A549 (cell line): ENCODE measurements around the gene SRC. TPM values are rescaled to one million over a fixed set of nuclear protein-coding genes. Genes with fewer than 3 reads are reported as not detected.

Experiments used
- ATAC-seq, 2 experiments: fragments of 200-7000 bp in 1 of 2; fragments of >200 bp in 1 of 2; cut with Nextera tagmentation in 1 of 2; cut with Tn5 transposase in 1 of 2; 3 replicates each; pipeline versions ENCODE4 v1.8.0 to v1.9.1; 2018 to 2020; ENCODE audit warnings: mild to moderate bottlenecking in 1 of 2, moderate library complexity in 1 of 2
- CTCF ChIA-PET: fragments of 300-600 bp; sonication (Branson Sonifier 250); formaldehyde crosslinking; extraction: SDS; loops from one replicate; lab custom pipeline; 2021; ENCODE audit warnings: antibody characterized with exemption, inconsistent platforms; lab: Yijun Ruan, JAX
- POLR2A ChIA-PET: fragments of 350-600 bp; formaldehyde crosslinking; extraction: SDS; loops from one replicate; lab custom pipeline; 2021; ENCODE audit warnings: antibody characterized with exemption, inconsistent platforms; lab: Yijun Ruan, JAX
- DNase-seq, 2 experiments: peaks; one replicate each; pipeline versions ENCODE4 v3.0.0 to v3.0.0-alpha.2; 2011 to 2016; ENCODE audit warnings: low read depth in 1 of 2, low spot score in 1 of 2
- FAIRE-seq: peaks from 2 replicates; lab custom pipeline; 2011; peaks lifted over from hg19 to GRCh38; lab: Jason Lieb, UNC
- H3K27ac ChIP-seq, 2 experiments: fragments of >200 bp; sonication (Bioruptor Twin); formaldehyde crosslinking; 3 replicates each; pipeline ENCODE4 v1.5.1; 2016 to 2017
- H3K4me1 ChIP-seq: fragments of >200 bp; sonication (Bioruptor Twin); formaldehyde crosslinking; 3 replicates; pipeline ENCODE4 v1.6.1; 2016
- H3K4me2 ChIP-seq: fragments of >200 bp; sonication (Bioruptor Twin); formaldehyde crosslinking; 3 replicates; pipeline ENCODE4 v1.6.1; 2016
- H3K4me3 ChIP-seq: fragments of >200 bp; sonication (Bioruptor Twin); formaldehyde crosslinking; 3 replicates; pipeline ENCODE4 v1.5.1; 2016
- H3K9me3 ChIP-seq: fragments of >200 bp; sonication (Bioruptor Twin); formaldehyde crosslinking; 3 replicates; pipeline ENCODE4 v1.6.1; 2016
- FOXS1 ChIP-seq: fragments of 250-450 bp; sonication (Bioruptor Pico); IDR thresholded peaks from 2 replicates; pipeline ENCODE4 v1.5.0; 2020; ENCODE audit warnings: mild to moderate bottlenecking, moderate library complexity
- GATA3 ChIP-seq: IDR thresholded peaks from 2 replicates; pipeline ENCODE4 v1.6.1; 2012; ENCODE audit warnings: borderline replicate concordance
- HOXA7 ChIP-seq: fragments of 250-450 bp; sonication (Bioruptor Pico); IDR thresholded peaks from 2 replicates; pipeline ENCODE4 v1.5.0; 2020; ENCODE audit warnings: mild to moderate bottlenecking, moderate library complexity
- JUN ChIP-seq, 2 experiments: fragments of >200 bp; sonication (Bioruptor Twin); formaldehyde crosslinking; IDR thresholded peaks; 2 replicates in 1 of 2; 3 replicates in 1 of 2; pipeline ENCODE4 v1.6.1; 2016 to 2017
- JUNB ChIP-seq: fragments of >200 bp; sonication (Bioruptor Twin); formaldehyde crosslinking; IDR thresholded peaks from 2 replicates; pipeline ENCODE4 v1.6.1; 2016
- KDM1A ChIP-seq: fragments of 200-600 bp; sonication (generic); IDR thresholded peaks from 2 replicates; pipeline ENCODE4 v1.6.1; 2016; ENCODE audit warnings: low read depth, mild to moderate bottlenecking
- KDM5A ChIP-seq: fragments of 200-600 bp; sonication (generic); IDR thresholded peaks from 2 replicates; pipeline ENCODE4 v1.6.1; 2016; ENCODE audit warnings: antibody characterized with exemption, mild to moderate bottlenecking
- NR3C1 ChIP-seq: fragments of >200 bp; sonication (Bioruptor Twin); formaldehyde crosslinking; IDR thresholded peaks from 3 replicates; pipeline ENCODE4 v1.6.1; 2017
- RARB ChIP-seq: fragments of 250-450 bp; sonication (Bioruptor Pico); IDR thresholded peaks from 2 replicates; pipeline ENCODE4 v1.8.0; 2021; ENCODE audit warnings: mild to moderate bottlenecking, moderate library complexity
- RCOR1 ChIP-seq: fragments of 150-350 bp; IDR thresholded peaks from 2 replicates; pipeline ENCODE4 v1.6.1; 2014; ENCODE audit warnings: antibody characterized with exemption, low read length, low read depth
- SMC3 ChIP-seq: fragments of >200 bp; sonication (Bioruptor Twin); formaldehyde crosslinking; IDR thresholded peaks from 3 replicates; pipeline ENCODE4 v1.6.1; 2018; ENCODE audit warnings: inconsistent platforms
- ZFP36 ChIP-seq: fragments of 450-650 bp; IDR thresholded peaks from 2 replicates; pipeline ENCODE4 v1.6.1; 2014; ENCODE audit warnings: borderline replicate concordance; ENCODE audit not compliant: partially characterized antibody
- ZSCAN20 ChIP-seq: fragments of 250-450 bp; sonication (Bioruptor Pico); IDR thresholded peaks from 2 replicates; pipeline ENCODE4 v1.8.0; 2022; ENCODE audit warnings: mild to moderate bottlenecking, moderate library complexity
- WGBS: methylation state at CpG from one replicate; pipeline ENCODE4 v1.1.6; 2017; ENCODE audit errors: missing lambda C conversion rate; 5-methylcytosine and 5-hydroxymethylcytosine counted together
- polyA plus RNA-seq, 4 experiments: library from polyadenylated mRNA; depleted of rRNA in 3 of 4; stranded (reverse); fragments of >200 nt; fragmentation: RNase III in 1 of 4; extraction: RNeasy Plus Mini Kit Qiagen cat#74134 plus additional on column Dnase treatment in 1 of 4; gene quantifications; 2 replicates in 3 of 4; 3 replicates in 1 of 4; pipeline ENCODE4 v1.2.3, GENCODE V29; 2011 to 2017
- TF ChIP-seq, protein P1 (sequence below): IDR thresholded peaks from 2 replicates; pipeline ENCODE4 v1.6.1; 2012; ENCODE audit warnings: low read depth, borderline replicate concordance
- TF ChIP-seq, protein P2 (sequence below): fragments of 250-450 bp; sonication (Bioruptor Pico); IDR thresholded peaks from 2 replicates; pipeline ENCODE4 v1.5.0; 2021; ENCODE audit warnings: mild to moderate bottlenecking, moderate library complexity, borderline replicate concordance
- TF ChIP-seq, protein P3 (sequence below): IDR thresholded peaks from 2 replicates; pipeline ENCODE4 v1.6.1; 2012
- TF ChIP-seq, protein P4 (sequence below): IDR thresholded peaks from 2 replicates; pipeline ENCODE4 v1.6.1; 2012

The SRC gene
- polyA plus RNA-seq, 2 of the 4 experiments (the other 2 are of a cell fraction), result 139 to 154 TPM

DNA sequence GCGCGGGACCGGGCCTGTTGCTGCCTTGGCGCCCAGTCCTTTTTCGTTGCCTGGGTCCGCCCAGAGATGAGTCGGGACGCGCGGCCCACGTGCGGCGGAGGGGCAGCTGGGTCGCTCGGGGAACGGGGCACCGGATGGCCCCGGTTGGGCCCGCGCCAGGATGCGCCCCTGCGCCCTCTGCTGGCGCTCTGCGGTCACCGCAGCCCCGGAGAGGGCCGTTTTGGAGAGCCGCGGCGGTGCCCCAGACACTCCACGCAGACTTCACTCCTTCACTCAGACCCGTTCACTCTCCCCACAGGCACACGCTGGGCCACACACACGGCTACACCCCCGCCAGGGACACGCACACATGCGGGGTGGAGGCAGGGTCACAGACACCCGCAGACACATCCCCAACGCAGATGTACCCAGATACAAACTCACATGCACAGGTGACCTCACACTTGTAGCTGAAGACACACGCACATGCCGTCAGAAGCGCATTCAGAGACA lies 38.8 kb downstream of the SRC start (continued):
- TF ChIP-seq SMC3 (peak; percentile 90), RARB (no peak), FOXS1 (CRISPR knock-in tag) (no peak), RCOR1 (no peak), JUNB (no peak), GATA3 (no peak), JUN (IDR thresholded peaks at IDR 0.05) (peak in 1 of 2 experiments; percentile 76; a peak in 3 of 5 replicates)
- TF ChIP-seq, protein P1, sequence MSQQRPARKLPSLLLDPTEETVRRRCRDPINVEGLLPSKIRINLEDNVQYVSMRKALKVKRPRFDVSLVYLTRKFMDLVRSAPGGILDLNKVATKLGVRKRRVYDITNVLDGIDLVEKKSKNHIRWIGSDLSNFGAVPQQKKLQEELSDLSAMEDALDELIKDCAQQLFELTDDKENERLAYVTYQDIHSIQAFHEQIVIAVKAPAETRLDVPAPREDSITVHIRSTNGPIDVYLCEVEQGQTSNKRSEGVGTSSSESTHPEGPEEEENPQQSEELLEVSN, result no peak
- TF ChIP-seq, protein P2, sequence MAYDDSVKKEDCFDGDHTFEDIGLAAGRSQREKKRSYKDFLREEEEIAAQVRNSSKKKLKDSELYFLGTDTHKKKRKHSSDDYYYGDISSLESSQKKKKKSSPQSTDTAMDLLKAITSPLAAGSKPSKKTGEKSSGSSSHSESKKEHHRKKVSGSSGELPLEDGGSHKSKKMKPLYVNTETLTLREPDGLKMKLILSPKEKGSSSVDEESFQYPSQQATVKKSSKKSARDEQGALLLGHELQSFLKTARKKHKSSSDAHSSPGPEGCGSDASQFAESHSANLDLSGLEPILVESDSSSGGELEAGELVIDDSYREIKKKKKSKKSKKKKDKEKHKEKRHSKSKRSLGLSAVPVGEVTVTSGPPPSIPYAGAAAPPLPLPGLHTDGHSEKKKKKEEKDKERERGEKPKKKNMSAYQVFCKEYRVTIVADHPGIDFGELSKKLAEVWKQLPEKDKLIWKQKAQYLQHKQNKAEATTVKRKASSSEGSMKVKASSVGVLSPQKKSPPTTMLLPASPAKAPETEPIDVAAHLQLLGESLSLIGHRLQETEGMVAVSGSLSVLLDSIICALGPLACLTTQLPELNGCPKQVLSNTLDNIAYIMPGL (CRISPR knock-in tag), result no peak

DNA sequence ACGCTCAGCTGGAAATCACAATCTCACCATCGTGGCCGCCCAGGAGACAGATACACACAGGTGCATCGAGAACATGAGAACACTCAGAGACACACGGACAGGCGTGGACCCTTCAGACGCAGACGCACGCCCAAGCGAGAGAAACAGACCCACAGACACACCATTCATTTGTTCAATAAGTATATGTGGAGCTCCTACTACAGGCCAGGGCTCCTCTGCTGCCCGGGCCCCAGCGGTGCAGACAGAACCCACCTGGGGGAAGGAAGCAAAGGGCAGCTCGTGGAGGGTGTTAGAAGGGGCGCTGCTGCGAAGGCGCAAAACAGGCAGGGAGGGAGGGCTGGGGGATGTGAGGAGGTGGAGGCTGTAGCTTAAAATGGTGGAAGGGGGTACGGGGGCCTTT lies 39.2 kb downstream of the SRC start:
- ChIA-PET CTCF (interaction anchor here (0.6 to 8.7 kb wide), 40 partner anchors 7 to 495 kb away, joined by 3 to 113 read pairs (median 5); partner anchors contain the start of genes MANBAL and SRC), POLR2A (interaction anchor here (1.4 to 2.3 kb wide), 2 partner anchors 41 to 96 kb away, joined by 4 to 10 read pairs; partner anchors contain the start of gene MANBAL)
- H3K27ac ChIP-seq, result peak overlapping the region; percentile 96 to 98
- no peak for FAIRE-seq
- H3K9me3 ChIP-seq, result no peaks in the 10 kb centered on the region
- TF ChIP-seq RARB (no peak), KDM5A (no peak), KDM1A (no peak)
- TF ChIP-seq, protein P3, sequence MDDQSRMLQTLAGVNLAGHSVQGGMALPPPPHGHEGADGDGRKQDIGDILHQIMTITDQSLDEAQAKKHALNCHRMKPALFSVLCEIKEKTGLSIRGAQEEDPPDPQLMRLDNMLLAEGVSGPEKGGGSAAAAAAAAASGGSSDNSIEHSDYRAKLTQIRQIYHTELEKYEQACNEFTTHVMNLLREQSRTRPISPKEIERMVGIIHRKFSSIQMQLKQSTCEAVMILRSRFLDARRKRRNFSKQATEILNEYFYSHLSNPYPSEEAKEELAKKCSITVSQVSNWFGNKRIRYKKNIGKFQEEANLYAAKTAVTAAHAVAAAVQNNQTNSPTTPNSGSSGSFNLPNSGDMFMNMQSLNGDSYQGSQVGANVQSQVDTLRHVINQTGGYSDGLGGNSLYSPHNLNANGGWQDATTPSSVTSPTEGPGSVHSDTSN, result 0 out of 2 replicates have a peak, but pooled peaks have one; percentile 12
- H3K4me2 ChIP-seq, result peak overlapping the region; percentile 71
- no peak for DNase-seq
- H3K4me3 ChIP-seq, result peak overlapping the region; percentile 55
- H3K4me1 ChIP-seq, result peaks cover 83% of the 10 kb centered on the region
- ATAC-seq, result no peak
- 46% methylated on average over 15 of the region's 17 CpGs for WGBS

DNA sequence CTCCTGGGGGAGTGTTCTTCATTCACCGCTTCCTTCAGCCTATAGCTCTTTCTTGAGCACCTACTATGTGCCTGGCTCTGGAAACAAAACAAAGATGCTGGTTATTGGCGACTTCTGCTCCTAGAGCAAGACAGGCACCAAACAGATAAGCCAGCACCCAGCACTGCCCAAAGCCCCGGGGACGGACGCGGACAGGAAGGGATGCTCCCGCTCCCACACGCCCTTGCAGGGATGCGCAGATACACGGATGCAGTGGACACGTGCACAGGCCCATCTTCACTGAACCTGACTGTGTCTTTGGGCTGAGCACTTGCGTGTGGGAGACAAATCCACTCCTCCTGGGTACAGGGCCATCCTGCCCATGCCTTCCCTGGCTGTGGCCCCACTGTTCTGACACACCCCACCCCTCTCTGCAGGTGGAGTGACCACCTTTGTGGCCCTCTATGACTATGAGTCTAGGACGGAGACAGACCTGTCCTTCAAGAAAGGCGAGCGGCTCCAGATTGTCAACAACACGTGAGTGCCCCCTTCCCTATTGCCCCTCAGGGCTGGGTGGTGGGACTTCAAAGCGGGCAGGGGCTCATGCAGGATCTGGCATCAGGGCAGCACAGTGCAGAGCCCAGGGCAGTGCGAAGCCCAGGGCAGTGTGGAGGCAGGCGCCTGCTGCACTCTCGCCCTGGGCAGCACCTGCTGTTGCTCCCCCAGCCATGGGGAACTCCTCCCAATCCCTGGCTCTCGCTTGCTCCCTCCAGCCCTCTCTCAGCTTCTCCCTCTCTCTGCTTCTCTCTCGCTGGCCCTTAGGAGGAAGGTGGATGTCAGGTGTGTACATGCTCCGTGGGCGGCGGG lies 39.9 kb downstream of the SRC start:
- no peaks in the 10 kb centered on the region for H3K9me3 ChIP-seq
- no peak for FAIRE-seq
- 72% methylated on average over 24 of the region's 25 CpGs for WGBS

DNA sequence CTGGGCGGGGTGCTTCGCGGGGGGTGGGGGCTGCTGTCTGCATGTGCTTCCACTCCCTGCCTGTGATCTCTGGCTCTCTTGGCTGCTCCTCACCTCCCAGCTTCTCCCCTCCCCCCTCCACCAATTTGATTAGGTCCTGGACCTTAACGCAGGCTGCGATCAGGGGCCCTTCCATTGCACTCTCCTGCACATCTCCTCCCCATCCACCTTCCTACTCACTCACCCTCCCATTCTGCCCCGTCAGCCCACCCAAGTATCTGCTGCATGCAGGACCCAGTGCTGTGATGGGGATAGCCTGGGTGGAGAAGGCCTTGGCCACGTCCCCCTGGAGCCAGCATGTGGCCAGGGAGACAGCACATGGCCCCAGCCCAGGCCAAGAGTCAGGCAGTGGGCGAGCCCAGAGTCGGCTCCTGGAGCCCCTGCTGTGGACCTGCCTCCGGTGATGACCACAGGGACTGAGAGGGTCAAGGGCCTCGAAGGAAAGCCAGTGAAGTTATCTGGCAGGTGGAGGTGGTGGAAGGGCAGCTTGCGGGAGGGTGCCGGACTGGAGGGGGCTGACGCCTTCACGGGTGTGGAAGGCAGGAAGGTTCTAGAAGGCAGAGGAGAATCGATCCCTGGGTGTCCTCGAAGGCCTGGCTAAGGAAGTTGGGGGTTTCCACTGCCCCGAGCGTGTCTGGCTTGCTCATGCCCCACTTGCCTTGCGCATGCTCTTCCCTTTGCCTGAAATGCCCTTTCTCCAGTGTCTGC lies 40.7 kb downstream of the SRC start:
- Histone ChIP-seq H3K9me3 (no peaks in the 10 kb centered on the region), H3K4me2 (peak overlapping the region; percentile 71), H3K27ac (peak overlapping the region; percentile 96 to 98), H3K4me1 (peaks cover 82% of the 10 kb centered on the region), H3K4me3 (peak overlapping the region; percentile 55)
- FAIRE-seq (no peak), ATAC-seq (no peak), DNase-seq (peak in 1 of 2 experiments; percentile 13)
- TF ChIP-seq ZFP36 (no peak), ZSCAN20 (CRISPR knock-in tag) (no peak)
- TF ChIP-seq, protein P4, sequence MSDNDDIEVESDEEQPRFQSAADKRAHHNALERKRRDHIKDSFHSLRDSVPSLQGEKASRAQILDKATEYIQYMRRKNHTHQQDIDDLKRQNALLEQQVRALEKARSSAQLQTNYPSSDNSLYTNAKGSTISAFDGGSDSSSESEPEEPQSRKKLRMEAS, result 0 out of 2 replicates have a peak, but pooled peaks have one; percentile 53
- CTCF ChIA-PET, result interaction anchor here (1.4 to 6.0 kb wide), 5 partner anchors 11 to 117 kb away, joined by 3 to 91 read pairs (median 29); no protein-coding TSS in a partner anchor
- WGBS, result 70% methylated on average over 18 of the region's 20 CpGs
- POLR2A ChIA-PET, result no interaction called here

More for the DNA sequence above, 39.9 kb downstream of the SRC start:
- ATAC-seq (no peak), DNase-seq (no peak)
- TF ChIP-seq HOXA7 (CRISPR knock-in tag) (peak; percentile 59; the same call in 1 of the 2 replicates), NR3C1 (no peak), JUN (IDR thresholded peaks at IDR 0.05) (no peak; a peak in 2 of 5 replicates)
- H3K4me1 ChIP-seq, result peaks cover 83% of the 10 kb centered on the region
- H3K27ac ChIP-seq, result peak overlapping the region; percentile 96 to 98
- CTCF ChIA-PET, result interaction anchor here (0.7 to 8.7 kb wide), 33 partner anchors 7 to 495 kb away, joined by 3 to 113 read pairs (median 6); partner anchors contain the start of genes MANBAL and SRC
- peak overlapping the region; percentile 55 for H3K4me3 ChIP-seq
- peak overlapping the region; percentile 71 for H3K4me2 ChIP-seq
- POLR2A ChIA-PET, result interaction anchor here (1.4 to 2.3 kb wide), 2 partner anchors 42 to 97 kb away, joined by 4 to 10 read pairs; partner anchors contain the start of gene MANBAL
